H1 (cell line): ENCODE measurements around the gene PATJ. TPM values are rescaled to one million over a fixed set of nuclear protein-coding genes. Genes with fewer than 3 reads are reported as not detected.

ENCODE experiments used
- CREB1 ChIP-seq: IDR thresholded peaks from 2 replicates; pipeline ENCODE4 v1.6.1; 2012; ENCODE audit warnings: inconsistent platforms
- EP300 ChIP-seq, 2 experiments: IDR thresholded peaks; 1 replicate in 1 of 2; 2 replicates in 1 of 2; pipeline ENCODE4 v1.6.1; 2011 to 2012; ENCODE audit warnings: low read depth in 2 of 2, low read length in 2 of 2, mild to moderate bottlenecking in 2 of 2, borderline replicate concordance in 1 of 2, inconsistent platforms in 1 of 2, moderate library complexity in 1 of 2
- microRNA-seq, 2 experiments: library from miRNA; unstranded; fragments of <30 nt; microRNA quantifications; one replicate each; pipeline versions ENCODE4 to v1.2.0, GENCODE V29; 2016 to 2020; ENCODE audit warnings: borderline microRNAs expressed in 2 of 2, borderline number of aligned reads in 2 of 2, borderline replicate concordance in 1 of 2
- polyA plus RNA-seq, 7 experiments: library from polyadenylated mRNA; depleted of rRNA in 3 of 7; stranded (reverse) in 5 of 7; unstranded in 2 of 7; fragments of >200 nt in 5 of 7; fragments of 200-250 nt in 2 of 7; gene quantifications; 1 replicate in 5 of 7; 2 replicates in 1 of 7; 4 replicates in 1 of 7; pipeline versions ENCODE4 v1.2.1 to v1.2.3, GENCODE V29; 2011 to 2013; ENCODE audit warnings: missing spikeins in 2 of 7, mixed read lengths in 2 of 7
- small RNA-seq: library from polyadenylated mRNA; stranded (forward); fragments of <200 nt; extraction: miRNeasy Mini kit (QIAGEN cat#:217004); gene quantifications from one replicate; pipeline ENCODE3, GENCODE V24; 2013; ENCODE audit not compliant: insufficient read depth
- total RNA-seq: library from RNA; stranded (reverse); fragmentation: NEBNext Ultra II Directional; extraction: Animal tissue kit (Norgen Biotek cat#: 25700); gene quantifications from 2 replicates; pipeline ENCODE4 v1.2.1, GENCODE V29; 2021

The PATJ gene
- total and polyA plus RNA-seq, 2 of the 8 experiments (the other 6 are each of a cell fraction or from before 2014, with no cell fraction given), result 8.2 to 55.6 TPM

DNA sequence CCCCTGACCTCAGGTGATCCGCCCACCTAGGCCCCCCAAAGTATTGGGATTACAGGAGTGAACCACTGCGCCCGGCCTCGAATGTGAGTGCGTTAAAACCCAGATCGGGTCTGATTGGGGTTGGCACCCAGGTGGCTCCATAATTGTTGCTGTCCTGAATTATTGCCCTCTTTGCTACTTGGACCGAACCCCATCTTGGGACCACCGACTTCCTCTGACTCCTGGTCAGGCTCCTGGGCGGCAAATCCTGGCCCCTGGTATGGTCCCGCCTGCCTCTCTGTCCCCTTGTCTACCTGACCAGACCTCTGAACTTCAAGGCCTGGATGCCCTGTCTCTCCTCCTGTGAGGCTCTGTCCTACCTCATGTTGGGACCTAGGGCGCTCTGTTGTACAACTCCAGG lies 485.2 kb downstream of the PATJ start (continued):
- TF ChIP-seq EP300 (IDR thresholded peaks at IDR 0.05; ENCODE audit: borderline replicate concordance in 1 of 2, low read depth in 2 of 2, low read length in 2 of 2) (no peak), CREB1 (no peak)
- TF ChIP-seq, all 59 proteins: peak for 0

Small RNA genes within 50 kb of the gene (microRNA-seq; reads per million reads assigned to microRNA genes)
- gene MIR3116-1 (0 reads per million in 2 experiments), gene MIR3116-2 (0 reads per million in 2 experiments)

Small RNA genes within 50 kb of the gene (small RNA-seq; reads per million reads assigned to genes)
- gene LAMTOR5P1 (not detected), gene MIR3116-1 (not detected), gene RN7SL180P (not detected), gene RNU6-1177P (not detected), gene RNU6-414P (not detected)

Other genes with a start within 250 kb of the PATJ start
- gene TM2D1, start 17.3 kb upstream of the PATJ start, total RNA-seq, result 17.7 and 21.1 TPM in 2 replicates
- gene TM2D1, start 17.3 kb upstream of the PATJ start, polyA plus RNA-seq (2011; rRNA removed), result 20.5 and 25.8 TPM in 2 replicates